GM23248 (cell line): Measurements from ENCODE around the gene SLC12A9.

Experiments used
- EZH2 ChIP-seq: fragments of 200-600 bp; sonication (generic); IDR thresholded peaks from 2 replicates; pipeline ENCODE4 v1.6.1; 2018; ENCODE audit warnings: antibody characterized with exemption, mild to moderate bottlenecking; ENCODE audit not compliant: insufficient read depth, poor library complexity, severe bottlenecking
- EZH2phosphoT487 ChIP-seq: fragments of 200-600 bp; sonication (generic); IDR thresholded peaks from 2 replicates; pipeline ENCODE4 v1.6.1; 2018; ENCODE audit warnings: antibody characterized with exemption, moderate library complexity, mild to moderate bottlenecking, low read depth; ENCODE audit not compliant: insufficient read depth

DNA sequence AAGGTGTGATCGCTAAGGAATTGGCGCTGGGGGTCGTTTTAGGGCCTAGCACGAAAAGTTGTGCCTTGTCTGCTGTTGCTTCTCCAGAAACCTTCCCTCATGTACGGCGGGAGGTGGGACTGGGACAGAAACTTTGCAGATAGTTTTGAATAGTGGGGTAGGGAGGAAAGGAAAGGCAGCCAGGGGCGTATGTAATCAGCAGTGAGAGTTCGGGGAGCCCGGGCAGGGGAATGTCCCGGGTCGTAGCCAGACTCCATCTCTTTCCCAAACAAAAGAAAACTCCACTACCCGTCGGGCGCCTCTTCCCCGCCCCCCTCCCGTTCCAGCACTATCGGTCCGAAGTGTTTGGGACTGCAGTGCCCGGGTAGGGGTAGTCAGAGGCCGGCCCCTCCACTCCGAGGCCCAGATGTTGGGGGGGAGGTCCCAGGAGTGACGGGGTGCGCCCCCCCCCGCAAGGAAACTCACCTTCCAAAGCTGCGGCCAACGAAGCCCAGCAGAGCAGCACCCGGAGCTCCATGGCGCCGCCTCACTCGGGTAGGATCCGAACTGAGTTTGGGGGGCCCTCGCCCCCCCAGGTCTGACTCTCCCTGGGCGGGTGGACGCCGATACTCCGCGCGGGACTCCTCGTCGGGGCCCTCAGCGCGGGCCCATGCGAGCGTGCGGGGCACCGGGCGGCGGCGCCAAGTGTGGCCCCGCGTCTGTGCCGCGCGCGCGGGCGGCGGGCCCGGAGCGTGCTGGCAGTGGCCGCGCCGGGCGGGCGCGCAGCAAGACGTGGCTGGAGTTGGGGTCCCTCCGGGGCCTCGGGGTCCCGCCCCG lies 25.8 kb upstream of the SLC12A9 start:
- TF ChIP-seq EZH2 (no peak), EZH2phosphoT487 (no peak)
